BJ (cell line): ENCODE results near the gene TLE1. TPM values are rescaled to one million over a fixed set of nuclear protein-coding genes. Genes with fewer than 3 reads are reported as not detected.

Source experiments
- CTCF ChIA-PET: fragments of 350-600 bp; formaldehyde crosslinking; extraction: SDS; loops from one replicate; lab custom pipeline; 2021; ENCODE audit warnings: antibody characterized with exemption, inconsistent platforms; lab: Yijun Ruan, JAX
- POLR2A ChIA-PET: fragments of 300-600 bp; sonication (Branson Sonifier 250); formaldehyde crosslinking; extraction: SDS; loops from one replicate; lab custom pipeline; 2021; ENCODE audit warnings: antibody characterized with exemption; lab: Charles Lee
- DNase-seq: peaks from one replicate; pipeline ENCODE4 v3.0.0-alpha.2; 2011; ENCODE audit warnings: low read depth
- H3K27me3 ChIP-seq: 2 replicates; pipeline ENCODE4 v1.6.0; 2011; ENCODE audit warnings: low read length; ENCODE audit not compliant: control insufficient read depth, insufficient read depth
- H3K36me3 ChIP-seq: 2 replicates; pipeline ENCODE4 v1.5.1; 2011; ENCODE audit warnings: low read length; ENCODE audit not compliant: control insufficient read depth, insufficient read depth
- H3K4me3 ChIP-seq: 2 replicates; pipeline ENCODE4 v1.5.1; 2011; ENCODE audit warnings: low read depth, mild to moderate bottlenecking, control low read depth, low read length
- CTCF ChIP-seq: IDR thresholded peaks from 2 replicates; pipeline ENCODE4 v1.5.1; 2011; ENCODE audit warnings: low read depth, mild to moderate bottlenecking, control low read depth, inconsistent platforms, low read length, moderate library complexity; ENCODE audit not compliant: insufficient read depth
- polyA plus RNA-seq: library from polyadenylated mRNA; depleted of rRNA; stranded (reverse); fragments of >200 nt; gene quantifications from 2 replicates; pipeline ENCODE4 v1.2.3, GENCODE V29; 2011

Gene TLE1
- polyA plus RNA-seq, 1 experiment = 9.6 TPM

DNA sequence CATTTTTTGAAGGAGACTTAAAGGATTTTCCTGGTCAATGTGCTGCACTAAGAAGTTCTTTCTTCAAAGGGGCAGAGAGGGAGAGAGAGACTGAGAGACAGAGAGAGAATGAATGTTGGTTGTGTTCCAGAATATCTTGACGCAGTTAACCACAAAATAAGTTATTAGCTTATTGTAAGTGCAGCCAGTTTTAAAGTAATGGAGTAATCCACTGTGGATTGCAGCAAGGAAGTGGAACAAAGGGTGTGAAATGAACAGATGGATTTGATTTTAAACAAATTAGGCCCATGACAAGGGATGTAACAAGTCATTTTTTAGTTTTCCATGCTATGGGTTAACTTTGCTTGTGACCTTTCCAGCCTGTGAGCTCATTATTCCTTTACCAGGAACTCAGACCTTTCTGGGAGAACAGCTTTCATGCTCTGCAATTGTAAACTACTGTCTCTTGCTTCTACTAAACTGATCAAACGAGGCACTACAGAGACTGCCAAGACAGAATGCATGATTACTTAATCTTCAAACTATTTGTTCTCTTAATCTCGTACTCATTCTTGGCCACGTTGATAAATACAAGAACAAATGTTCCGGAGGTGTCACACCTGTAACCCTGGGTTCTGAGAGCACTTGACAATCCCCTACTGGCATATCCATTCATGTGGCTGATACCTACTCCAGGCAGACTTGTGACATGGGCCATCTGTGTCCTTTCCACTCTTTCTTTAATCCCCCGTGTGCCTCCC lies 131.1 kb downstream of the TLE1 start:
- ChIA-PET CTCF (interaction anchor here (0.6 to 1.1 kb wide), 4 partner anchors 13 to 218 kb away, joined by 3 read pairs; no protein-coding TSS in a partner anchor), POLR2A (interaction anchor here (0.6 kb wide), 1 partner anchor 83 kb away, joined by 4 read pairs; no protein-coding TSS in a partner anchor)
- H3K27me3 ChIP-seq = no peaks in the 10 kb centered on the region
- no peaks in the 10 kb centered on the region for H3K36me3 ChIP-seq
- peak; percentile 88 for DNase-seq
- TF ChIP-seq CTCF = no peak
- no peak overlapping the region for H3K4me3 ChIP-seq

GRCh38 chr9:81557452-81558090 lies 131.8 kb downstream of the TLE1 start:
- H3K36me3 ChIP-seq = no peaks in the 10 kb centered on the region
- TF ChIP-seq CTCF = no peak
- DNase-seq = no peak
- ChIA-PET CTCF (interaction anchor here (0.9 to 1.1 kb wide), 2 partner anchors 13 to 129 kb away, joined by 3 read pairs; no protein-coding TSS in a partner anchor), POLR2A (interaction anchor here (0.6 kb wide), 1 partner anchor 82 kb away, joined by 4 read pairs; no protein-coding TSS in a partner anchor)
- H3K4me3 ChIP-seq = no peak overlapping the region
- no peaks in the 10 kb centered on the region for H3K27me3 ChIP-seq

DNA sequence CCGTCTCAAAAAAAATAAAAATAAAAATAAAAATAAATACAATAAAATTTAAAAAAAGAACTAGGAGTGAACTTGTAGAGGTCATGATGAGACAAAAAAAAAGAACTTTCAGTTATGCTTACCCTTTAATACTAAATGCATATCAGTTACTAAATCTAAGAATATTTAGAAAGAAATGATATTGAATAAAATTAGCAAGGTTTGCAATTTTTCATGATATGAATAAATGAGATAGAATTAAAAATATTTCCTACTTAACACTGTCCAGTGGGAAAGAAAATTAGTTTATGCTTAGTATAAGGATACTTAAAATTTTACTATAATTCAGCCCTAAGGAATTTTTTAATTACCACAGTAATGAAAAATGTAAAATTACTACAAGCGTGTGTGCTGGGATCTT lies 132.4 kb downstream of the TLE1 start:
- no peak for DNase-seq
- Histone ChIP-seq H3K27me3 (no peaks in the 10 kb centered on the region), H3K36me3 (no peaks in the 10 kb centered on the region), H3K4me3 (no peak overlapping the region)
- ChIA-PET CTCF (interaction anchor here (1.1 kb wide), 1 partner anchor 13 kb away, joined by 3 read pairs; no protein-coding TSS in a partner anchor), POLR2A (no interaction called here)
- no peak for TF ChIP-seq CTCF

DNA sequence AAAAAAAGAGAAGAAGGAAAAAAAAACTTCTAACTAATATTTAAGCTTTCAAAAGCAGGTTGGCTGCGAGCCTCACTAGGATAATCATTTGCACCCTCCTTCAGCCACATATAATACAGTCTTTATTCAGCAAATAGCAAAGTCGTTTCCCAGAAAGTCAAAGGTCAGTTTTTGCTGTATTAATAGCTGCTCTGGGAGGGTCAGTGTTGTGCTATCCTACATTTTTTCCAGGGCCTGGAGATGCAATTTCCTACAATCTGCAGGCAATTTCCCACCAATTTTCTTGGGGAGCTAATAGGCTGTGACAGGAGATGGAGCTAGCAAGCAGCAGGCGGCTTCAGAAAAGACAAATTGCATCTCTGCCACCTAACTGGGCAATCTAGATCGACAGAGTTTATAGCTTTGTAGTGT lies 136.8 kb downstream of the TLE1 start:
- ChIA-PET POLR2A (no interaction called here), CTCF (interaction anchor here (0.6 to 1.3 kb wide), 5 partner anchors 30 to 1054 kb away, joined by 3 to 4 read pairs (median 3); no protein-coding TSS in a partner anchor)
- Histone ChIP-seq H3K36me3 (no peaks in the 10 kb centered on the region), H3K27me3 (no peaks in the 10 kb centered on the region; the same call in 1 of the 2 replicates), H3K4me3 (no peak overlapping the region)
- TF ChIP-seq CTCF = no peak
- DNase-seq = no peak

- Histone ChIP-seq H3K36me3 (no peaks in the 10 kb centered on the region), H3K27me3 (no peaks in the 10 kb centered on the region; the same call in 1 of the 2 replicates), H3K4me3 (no peak overlapping the region)
- no peak for DNase-seq
- no peak for TF ChIP-seq CTCF
- ChIA-PET POLR2A (no interaction called here), CTCF (interaction anchor here (0.6 to 1.1 kb wide), 2 partner anchors 20 to 50 kb away, joined by 3 to 4 read pairs; no protein-coding TSS in a partner anchor)
These were observed 139.2 kb downstream of the TLE1 start for GRCh38 chr9:81550207-81550583.
